Astrocyte (in vitro differentiated cells and primary cell): ENCODE results near the gene ADAMTS16. TPM values are rescaled to one million over a fixed set of nuclear protein-coding genes. Genes with fewer than 3 reads are reported as not detected.
A peak's percentile ranks its signal among the peaks of the same experiment; 100 is the strongest.

Source experiments
- DNase-seq: peaks from one replicate; pipeline ENCODE4 v3.0.0-alpha.2; 2010; ENCODE audit warnings: low read depth
- FAIRE-seq: peaks from 2 replicates; lab custom pipeline; 2011; peaks lifted over from hg19 to GRCh38; lab: Jason Lieb, UNC
- H2AFZ ChIP-seq: 2 replicates; pipeline ENCODE4 v1.6.0; 2012; ENCODE audit warnings: low read depth, low read length, inconsistent platforms
- H3K27ac ChIP-seq: 2 replicates; pipeline ENCODE4 v1.5.1; 2011; ENCODE audit warnings: low read depth, low read length, inconsistent platforms
- H3K27me3 ChIP-seq: 2 replicates; pipeline ENCODE4 v1.6.0; 2011; ENCODE audit warnings: low read length, inconsistent platforms; ENCODE audit not compliant: insufficient read depth
- H3K36me3 ChIP-seq: 2 replicates; pipeline ENCODE4 v1.5.1; 2011; ENCODE audit warnings: low read length, inconsistent platforms; ENCODE audit not compliant: insufficient read depth
- H3K4me1 ChIP-seq: 2 replicates; pipeline ENCODE4 v1.5.1; 2011; ENCODE audit warnings: low read length, inconsistent platforms; ENCODE audit not compliant: insufficient read depth
- H3K4me2 ChIP-seq: 2 replicates; pipeline ENCODE4 v1.6.0; 2012; ENCODE audit warnings: low read length, inconsistent platforms
- H3K4me3 ChIP-seq: 2 replicates; pipeline ENCODE4 v1.5.1; 2011; ENCODE audit warnings: low read depth, mild to moderate bottlenecking, low read length, inconsistent platforms; ENCODE audit not compliant: insufficient read depth
- H3K79me2 ChIP-seq: 2 replicates; pipeline ENCODE4 v1.6.0; 2012; ENCODE audit warnings: mild to moderate bottlenecking, low read length, inconsistent platforms; ENCODE audit not compliant: insufficient read depth
- H3K9ac ChIP-seq: 2 replicates; pipeline ENCODE4 v1.6.0; 2012; ENCODE audit warnings: mild to moderate bottlenecking, low read length, inconsistent platforms
- H3K9me3 ChIP-seq: 2 replicates; pipeline ENCODE4 v1.5.1; 2012; ENCODE audit warnings: low read depth, mild to moderate bottlenecking, low read length, inconsistent platforms; ENCODE audit not compliant: insufficient read depth
- H4K20me1 ChIP-seq: 2 replicates; pipeline ENCODE4 v1.6.0; 2012; ENCODE audit warnings: low read length, inconsistent platforms; ENCODE audit not compliant: insufficient read depth
- H3K27ac Mint-ChIP-seq: one replicate; pipeline ENCODE4 v1.8.0; 2021; ENCODE audit warnings: mild to moderate bottlenecking, mixed read lengths; ENCODE audit not compliant: unreplicated experiment
- H3K27me3 Mint-ChIP-seq: one replicate; pipeline ENCODE4 v1.8.0; 2021; ENCODE audit warnings: low read depth, mixed read lengths; ENCODE audit not compliant: unreplicated experiment
- H3K36me3 Mint-ChIP-seq: one replicate; pipeline ENCODE4 v1.8.0; 2021; ENCODE audit warnings: low read depth, mixed read lengths; ENCODE audit not compliant: unreplicated experiment
- H3K4me1 Mint-ChIP-seq: one replicate; pipeline ENCODE4 v1.8.0; 2021; ENCODE audit warnings: low read depth, mixed read lengths; ENCODE audit not compliant: unreplicated experiment
- H3K4me3 Mint-ChIP-seq: one replicate; pipeline ENCODE4 v1.8.0; 2021; ENCODE audit warnings: mild to moderate bottlenecking, moderate library complexity, mixed read lengths; ENCODE audit not compliant: unreplicated experiment
- H3K9me3 Mint-ChIP-seq: one replicate; pipeline ENCODE4 v1.8.0; 2021; ENCODE audit warnings: mild to moderate bottlenecking, mixed read lengths; ENCODE audit not compliant: unreplicated experiment
- CTCF ChIP-seq: IDR thresholded peaks from 2 replicates; pipeline ENCODE4 v1.5.1; 2011; ENCODE audit warnings: low read depth, mild to moderate bottlenecking, inconsistent platforms, low read length, moderate library complexity; ENCODE audit not compliant: insufficient read depth
- EZH2 ChIP-seq: IDR thresholded peaks from 2 replicates; pipeline ENCODE4 v1.6.1; 2012; ENCODE audit warnings: mild to moderate bottlenecking, low read length, inconsistent platforms; ENCODE audit not compliant: insufficient read depth
- total RNA-seq: library from RNA; stranded (reverse); gene quantifications from 2 replicates; pipeline ENCODE4 v1.2.1, GENCODE V29; 2021

The ADAMTS16 gene
- total RNA-seq, 1 donor from 2014 or later, result 5.7 TPM

GRCh38 chr5:5209089-5209488 lies 69.0 kb downstream of the ADAMTS16 start:
- no peak overlapping the region for H2AFZ ChIP-seq
- no peaks in the 10 kb centered on the region for H3K27me3 ChIP-seq
- H3K4me2 ChIP-seq, result no peak overlapping the region
- FAIRE-seq, result no peak
- Mint-ChIP-seq H3K9me3 (no peaks in the 10 kb centered on the region), H3K27me3 (no peaks in the 10 kb centered on the region), H3K4me1 (no peaks in the 10 kb centered on the region), H3K27ac (no peak overlapping the region), H3K36me3 (peaks cover 2% of the 10 kb centered on the region), H3K4me3 (no peak overlapping the region)
- TF ChIP-seq EZH2 (no peak), CTCF (no peak)
- H3K79me2 ChIP-seq, result peaks cover 3% of the 10 kb centered on the region
- no peak overlapping the region for H3K27ac ChIP-seq
- H3K4me1 ChIP-seq, result no peaks in the 10 kb centered on the region
- H3K9me3 ChIP-seq, result no peaks in the 10 kb centered on the region
- no peak overlapping the region for H3K4me3 ChIP-seq
- no peak overlapping the region for H3K9ac ChIP-seq
- H4K20me1 ChIP-seq, result no peaks in the 10 kb centered on the region
- peak; percentile 54 for DNase-seq
- peaks cover 8% of the 10 kb centered on the region for H3K36me3 ChIP-seq

GRCh38 chr5:5209510-5210286 lies 69.6 kb downstream of the ADAMTS16 start:
- H3K9me3 ChIP-seq, result no peaks in the 10 kb centered on the region
- no peaks in the 10 kb centered on the region for H3K27me3 ChIP-seq
- H3K4me1 ChIP-seq, result no peaks in the 10 kb centered on the region
- H3K79me2 ChIP-seq, result peaks cover 3% of the 10 kb centered on the region
- no peaks in the 10 kb centered on the region for H3K36me3 Mint-ChIP-seq
- H3K36me3 ChIP-seq, result peaks cover 8% of the 10 kb centered on the region
- H3K27me3 Mint-ChIP-seq, result no peaks in the 10 kb centered on the region
- TF ChIP-seq CTCF (no peak), EZH2 (no peak)
- no peak overlapping the region for H3K27ac Mint-ChIP-seq
- H2AFZ ChIP-seq, result no peak overlapping the region
- H4K20me1 ChIP-seq, result no peaks in the 10 kb centered on the region
- no peak for DNase-seq
- no peak overlapping the region for H3K27ac ChIP-seq
- H3K9ac ChIP-seq, result no peak overlapping the region
- H3K9me3 Mint-ChIP-seq, result no peaks in the 10 kb centered on the region
- H3K4me2 ChIP-seq, result no peak overlapping the region
- H3K4me3 ChIP-seq, result no peak overlapping the region
- no peaks in the 10 kb centered on the region for H3K4me1 Mint-ChIP-seq
- FAIRE-seq, result no peak
- no peak overlapping the region for H3K4me3 Mint-ChIP-seq

GRCh38 chr5:5217371-5217770 lies 77.2 kb downstream of the ADAMTS16 start:
- FAIRE-seq, result no peak
- peaks cover 2% of the 10 kb centered on the region for H3K36me3 ChIP-seq
- no peak for DNase-seq
- Mint-ChIP-seq H3K27ac (no peak overlapping the region), H3K4me3 (no peak overlapping the region), H3K36me3 (no peaks in the 10 kb centered on the region), H3K4me1 (peaks cover 15% of the 10 kb centered on the region), H3K9me3 (no peaks in the 10 kb centered on the region), H3K27me3 (no peaks in the 10 kb centered on the region)
- no peak overlapping the region for H3K27ac ChIP-seq
- H3K4me3 ChIP-seq, result no peak overlapping the region
- H3K9ac ChIP-seq, result no peak overlapping the region
- peaks cover 5% of the 10 kb centered on the region for H3K79me2 ChIP-seq
- no peak overlapping the region for H3K4me2 ChIP-seq
- no peaks in the 10 kb centered on the region for H3K9me3 ChIP-seq
- no peak overlapping the region for H2AFZ ChIP-seq
- TF ChIP-seq CTCF (no peak), EZH2 (no peak)
- peaks cover 12% of the 10 kb centered on the region for H3K4me1 ChIP-seq
- H4K20me1 ChIP-seq, result no peaks in the 10 kb centered on the region
- no peaks in the 10 kb centered on the region for H3K27me3 ChIP-seq
